Gastrocnemius medialis (tissue), 4 donors: ENCODE measurements around the gene DPYSL4. TPM values are rescaled to one million over a fixed set of nuclear protein-coding genes. Genes with fewer than 3 reads are reported as not detected.

Source experiments
- ATAC-seq, 2 donors: fragments of 150-250 bp; one replicate each; pipeline ENCODE4 v1.9.1; 2016
- DNase-seq, 2 donors: peaks; one replicate each; pipeline ENCODE4 v3.0.0-alpha.2; 2019
- H3K27ac ChIP-seq, 4 donors: fragments of 200-600 bp; sonication (generic); 1 replicate in 1 of 4; 2 replicates in 3 of 4; pipeline ENCODE4 v1.5.1; 2016 to 2018; ENCODE audit warnings: mild to moderate bottlenecking in 2 of 4, moderate library complexity in 1 of 4
- H3K27me3 ChIP-seq, 3 donors: fragments of 200-600 bp; sonication (generic) in 2 of 3; 1 replicate in 1 of 3; 2 replicates in 2 of 3; pipeline versions ENCODE4 v1.5.1 to v1.6.0; 2016 to 2019; ENCODE audit warnings: mild to moderate bottlenecking in 1 of 3, moderate library complexity in 1 of 3
- H3K36me3 ChIP-seq, 2 donors: fragments of 200-600 bp; sonication (generic) in 1 of 2; one replicate each; pipeline ENCODE4 v1.5.1; 2017 to 2018
- H3K4me1 ChIP-seq, 2 donors: fragments of 200-600 bp; sonication (generic) in 1 of 2; one replicate each; pipeline ENCODE4 v1.5.1; 2016 to 2017; ENCODE audit warnings: mild to moderate bottlenecking in 2 of 2
- H3K4me3 ChIP-seq, 4 donors: fragments of 200-600 bp; sonication (generic) in 3 of 4; 1 replicate in 1 of 4; 2 replicates in 3 of 4; pipeline ENCODE4 v1.5.1; 2016 to 2019; ENCODE audit warnings: mild to moderate bottlenecking in 2 of 4
- H3K9me3 ChIP-seq, 3 donors: fragments of 200-600 bp; sonication (generic) in 2 of 3; 1 replicate in 1 of 3; 2 replicates in 2 of 3; pipeline ENCODE4 v1.5.1; 2016 to 2019
- CTCF ChIP-seq, 5 experiments: fragments of 450-650 bp in 3 of 5; fragments of 200-600 bp in 2 of 5; sonication (generic) in 2 of 5; IDR thresholded peaks in 4 of 5; conservative IDR thresholded peaks in 1 of 5; 1 replicate in 4 of 5; 2 replicates in 1 of 5; pipeline ENCODE4 v1.5.1; 2016 to 2019; ENCODE audit warnings: antibody characterized with exemption in 5 of 5, mild to moderate bottlenecking in 3 of 5, moderate library complexity in 3 of 5
- POLR2A ChIP-seq, 2 donors: fragments of 450-650 bp; IDR thresholded peaks; one replicate each; pipeline ENCODE4 v1.6.1; 2017; ENCODE audit warnings: antibody characterized with exemption in 2 of 2, mild to moderate bottlenecking in 2 of 2, moderate library complexity in 2 of 2
- in situ Hi-C, 4 donors: fragments of 200-750 bp; cut with MboI; loops; one replicate each; pipeline versions ENCODE4 v1.15.0 to v1.8.0; 2017; ENCODE audit warnings: low sequenced_read_pairs in 4 of 4
- intact Hi-C: fragments of 100-400 bp; cut with DNase I; formaldehyde crosslinking; loops from one replicate; pipeline ENCODE4 v1.15.1; 2023; ENCODE audit warnings: low total_unique reads
- total RNA-seq, 4 donors: library from RNA; depleted of rRNA; stranded (reverse); fragments of >200 nt; gene quantifications; one replicate each; pipeline versions ENCODE4 v1.1.0 to v1.2.3, GENCODE V29; 2016

Gene DPYSL4
- total RNA-seq, 4 donors from 2014 or later: 0.29 to 1.3 (median 0.46) TPM

- H3K9me3 ChIP-seq: no peaks in the 10 kb centered on the region
- in situ Hi-C loops: no loop called here
- intact Hi-C loops: no loop called here
- H3K27me3 ChIP-seq: peaks cover 0 to 5% (median 3%) of the 10 kb centered on the region in 3 donors
- TF ChIP-seq CTCF (IDR thresholded peaks at IDR 0.05 in 4 of 5, conservative IDR thresholded peaks at IDR 0.05 in 1 of 5) (no peak), POLR2A (IDR thresholded peaks at IDR 0.05) (no peak)
- DNase-seq (no peak), ATAC-seq (no peak)
- no peak overlapping the region for H3K27ac ChIP-seq
- H3K36me3 ChIP-seq: no peaks in the 10 kb centered on the region
- H3K4me1 ChIP-seq: no peaks in the 10 kb centered on the region
- no peak overlapping the region for H3K4me3 ChIP-seq
Measured at GRCh38 chr10:132241086-132241485, 54.3 kb downstream of the DPYSL4 start.

GRCh38 chr10:132241496-132241895, 54.7 kb downstream of the DPYSL4 start:
- no peak for TF ChIP-seq CTCF (IDR thresholded peaks at IDR 0.05 in 4 of 5, conservative IDR thresholded peaks at IDR 0.05 in 1 of 5)
- TF ChIP-seq POLR2A (IDR thresholded peaks at IDR 0.05): no peak
- H3K4me3 ChIP-seq: no peak overlapping the region
- H3K27ac ChIP-seq: no peak overlapping the region
- ATAC-seq (no peak), DNase-seq (no peak)
- no peaks in the 10 kb centered on the region for H3K4me1 ChIP-seq
- H3K27me3 ChIP-seq: peaks cover 0 to 5% (median 3%) of the 10 kb centered on the region in 3 donors
- no peaks in the 10 kb centered on the region for H3K9me3 ChIP-seq
- in situ Hi-C loops (no loop called here), intact Hi-C loops (no loop called here)
- H3K36me3 ChIP-seq: no peaks in the 10 kb centered on the region

GRCh38 chr10:132242103-132242840, 55.5 kb downstream of the DPYSL4 start:
- Histone ChIP-seq H3K9me3 (no peaks in the 10 kb centered on the region), H3K4me3 (no peak overlapping the region), H3K27me3 (peaks cover 0 to 5% (median 3%) of the 10 kb centered on the region in 3 donors), H3K27ac (no peak overlapping the region), H3K36me3 (no peaks in the 10 kb centered on the region), H3K4me1 (no peaks in the 10 kb centered on the region)
- in situ Hi-C loops (no loop called here), intact Hi-C loops (no loop called here)
- ATAC-seq (no peak), DNase-seq (no peak)
- TF ChIP-seq POLR2A (IDR thresholded peaks at IDR 0.05) (no peak), CTCF (IDR thresholded peaks at IDR 0.05 in 4 of 5, conservative IDR thresholded peaks at IDR 0.05 in 1 of 5) (no peak)

- Histone ChIP-seq H3K27ac (no peak overlapping the region), H3K4me3 (no peak overlapping the region), H3K27me3 (peaks cover 0 to 5% (median 3%) of the 10 kb centered on the region in 3 donors), H3K36me3 (no peaks in the 10 kb centered on the region), H3K4me1 (no peaks in the 10 kb centered on the region), H3K9me3 (no peaks in the 10 kb centered on the region)
- in situ Hi-C loops (no loop called here), intact Hi-C loops (no loop called here)
- ATAC-seq (no peak), DNase-seq (no peak)
- TF ChIP-seq CTCF (IDR thresholded peaks at IDR 0.05 in 4 of 5, conservative IDR thresholded peaks at IDR 0.05 in 1 of 5) (no peak), POLR2A (IDR thresholded peaks at IDR 0.05) (no peak)
Measured at GRCh38 chr10:132243141-132243540, 56.4 kb downstream of the DPYSL4 start.
